HepG2 (cell line): ENCODE data around the gene GPATCH11. TPM values are rescaled to one million over a fixed set of nuclear protein-coding genes. Genes with fewer than 3 reads are reported as not detected.

ENCODE experiments used
- ARID4A ChIP-seq: sonication (generic); formaldehyde crosslinking; IDR thresholded peaks from 2 replicates; pipeline ENCODE4 v1.5.0; 2020; ENCODE audit warnings: mild to moderate bottlenecking, missing genetic modification reagents, borderline replicate concordance
- ATF7 ChIP-seq, 2 experiments: fragments of 450-650 bp in 1 of 2; sonication (generic) in 1 of 2; formaldehyde crosslinking in 1 of 2; IDR thresholded peaks; 2 replicates each; pipeline versions ENCODE4 v1.4.0 to v1.6.1; 2016 to 2020; ENCODE audit warnings: antibody characterized with exemption in 1 of 2, mild to moderate bottlenecking in 1 of 2, missing genetic modification reagents in 1 of 2
- DR1 ChIP-seq: sonication (generic); formaldehyde crosslinking; IDR thresholded peaks from 2 replicates; pipeline ENCODE4 v1.8.0; 2021; ENCODE audit warnings: mild to moderate bottlenecking, missing genetic modification reagents, inconsistent platforms
- ERF ChIP-seq: IDR thresholded peaks from 2 replicates; pipeline ENCODE4 v1.6.1; 2018; ENCODE audit warnings: missing biosample characterization, missing genetic modification reagents
- JUN ChIP-seq: sonication (generic); formaldehyde crosslinking; IDR thresholded peaks from 2 replicates; pipeline ENCODE4 v1.4.0; 2020; ENCODE audit warnings: mild to moderate bottlenecking, missing genetic modification reagents
- JUND ChIP-seq: sonication (generic); formaldehyde crosslinking; IDR thresholded peaks from 2 replicates; pipeline ENCODE4 v1.8.0; 2022; ENCODE audit warnings: mild to moderate bottlenecking, missing genetic modification reagents
- NKX3-1 ChIP-seq: sonication (generic); formaldehyde crosslinking; IDR thresholded peaks from 2 replicates; pipeline ENCODE4 v1.5.0; 2020; ENCODE audit warnings: missing genetic modification reagents
- RFXAP ChIP-seq: sonication (generic); formaldehyde crosslinking; IDR thresholded peaks from 2 replicates; pipeline ENCODE4 v1.4.0; 2020; ENCODE audit warnings: missing genetic modification reagents, borderline replicate concordance
- ZNF569 ChIP-seq: sonication (generic); formaldehyde crosslinking; IDR thresholded peaks from 2 replicates; pipeline ENCODE4 v1.5.0; 2020; ENCODE audit warnings: mild to moderate bottlenecking, missing genetic modification reagents, moderate library complexity, borderline replicate concordance
- ZNF605 ChIP-seq: sonication (generic); formaldehyde crosslinking; IDR thresholded peaks from 2 replicates; pipeline ENCODE4 v1.8.0; 2022; ENCODE audit warnings: mild to moderate bottlenecking, missing genetic modification reagents
- polyA plus RNA-seq, 8 experiments: library from polyadenylated mRNA; depleted of rRNA in 3 of 8; stranded (reverse) in 7 of 8; unstranded in 1 of 8; fragments of >200 nt; fragmentation: Illumina TruSeq in 4 of 8; extraction: Trizol in 4 of 8; gene quantifications; 2 replicates each; pipeline versions ENCODE4 v1.2.1 to v1.2.3, GENCODE V29; 2011 to 2016; ENCODE audit warnings: low read depth in 4 of 8, missing spikeins in 1 of 8, mixed read lengths in 1 of 8; ENCODE audit not compliant: insufficient read depth in 1 of 8
- total RNA-seq, 5 experiments: library from RNA; depleted of rRNA; stranded (reverse); fragments of >200 nt; fragmentation: Illumina TruSeq; extraction: Trizol; gene quantifications; 2 replicates each; pipeline ENCODE4 v1.2.3, GENCODE V29; 2016; ENCODE audit warnings: low read depth in 1 of 5
- TF ChIP-seq, protein P1 (sequence below), 2 experiments: sonication (generic) in 1 of 2; formaldehyde crosslinking in 1 of 2; IDR thresholded peaks; 2 replicates each; pipeline versions ENCODE4 v1.5.1 to v1.6.1; 2011 to 2020; ENCODE audit warnings: borderline replicate concordance in 1 of 2, low read depth in 1 of 2, low read length in 1 of 2, mild to moderate bottlenecking in 1 of 2, missing genetic modification reagents in 1 of 2, moderate library complexity in 1 of 2
- TF ChIP-seq, protein P2 (sequence below): sonication (generic); formaldehyde crosslinking; IDR thresholded peaks from 2 replicates; pipeline ENCODE4 v1.8.0; 2022; ENCODE audit warnings: missing genetic modification reagents, mild to moderate bottlenecking, inconsistent platforms, borderline replicate concordance
- TF ChIP-seq, protein P3 (sequence below): sonication (generic); formaldehyde crosslinking; IDR thresholded peaks from 2 replicates; pipeline ENCODE4 v1.5.1; 2020; ENCODE audit warnings: mild to moderate bottlenecking, missing genetic modification reagents, moderate library complexity
- TF ChIP-seq, protein P4 (sequence below): sonication (generic); formaldehyde crosslinking; IDR thresholded peaks from 2 replicates; pipeline ENCODE4 v1.5.1; 2020; ENCODE audit warnings: mild to moderate bottlenecking, missing genetic modification reagents

The GPATCH11 gene
- total and polyA plus RNA-seq, 2 of the 13 experiments (the other 11 are each of a cell fraction or from before 2014, with no cell fraction given), result 3.8 to 8.7 TPM

DNA sequence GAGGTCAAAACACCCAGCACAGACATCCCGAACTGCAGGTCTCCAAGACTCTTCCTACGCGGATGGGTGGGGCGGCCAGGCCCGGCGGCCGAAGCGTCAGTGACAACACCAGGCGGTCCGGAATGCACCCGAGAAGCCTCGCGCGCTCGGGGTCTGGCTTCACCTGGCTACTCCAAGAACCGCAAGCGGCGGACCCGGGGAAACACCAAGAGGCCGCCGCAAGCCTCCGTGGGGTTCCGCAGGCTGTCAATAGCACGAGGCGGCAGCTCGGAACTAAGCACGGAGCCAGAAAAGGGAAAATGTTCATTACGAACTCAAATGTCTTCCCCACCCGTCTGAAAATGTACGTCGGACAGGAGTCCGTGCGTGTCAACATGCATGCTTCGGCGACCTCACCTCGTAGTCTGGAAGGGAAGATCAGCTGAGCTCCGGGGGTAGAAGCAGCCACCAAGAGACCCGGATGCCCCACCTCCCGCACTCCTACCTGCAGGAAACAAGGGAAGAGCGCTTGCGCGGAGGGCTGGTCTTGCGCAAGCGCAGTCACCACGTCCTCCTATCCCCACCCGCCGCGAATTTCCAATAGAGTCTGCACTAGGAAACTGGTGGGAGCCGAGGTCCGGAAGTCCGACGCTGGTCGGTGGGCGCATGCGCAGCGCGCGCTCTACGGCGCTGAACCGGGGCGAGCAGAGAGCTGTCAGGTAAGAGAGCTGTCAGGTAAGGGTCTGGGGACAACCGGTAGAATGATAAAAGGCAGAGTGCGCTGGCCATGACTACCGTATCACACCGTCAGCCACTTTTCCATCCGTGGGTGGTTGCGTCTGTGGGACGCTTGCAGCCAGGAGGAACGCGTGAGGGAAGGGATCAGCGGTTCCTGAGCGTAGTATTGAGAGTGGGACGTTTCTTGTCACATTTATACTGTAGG, at the start of gene GPATCH11, which contains the start of gene HEATR5B (continued):
- TF ChIP-seq, protein P1, sequence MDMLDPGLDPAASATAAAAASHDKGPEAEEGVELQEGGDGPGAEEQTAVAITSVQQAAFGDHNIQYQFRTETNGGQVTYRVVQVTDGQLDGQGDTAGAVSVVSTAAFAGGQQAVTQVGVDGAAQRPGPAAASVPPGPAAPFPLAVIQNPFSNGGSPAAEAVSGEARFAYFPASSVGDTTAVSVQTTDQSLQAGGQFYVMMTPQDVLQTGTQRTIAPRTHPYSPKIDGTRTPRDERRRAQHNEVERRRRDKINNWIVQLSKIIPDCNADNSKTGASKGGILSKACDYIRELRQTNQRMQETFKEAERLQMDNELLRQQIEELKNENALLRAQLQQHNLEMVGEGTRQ (IDR thresholded peaks at IDR 0.05; ENCODE audit: low read depth, low read length), result no peak
- TF ChIP-seq, protein P1 (CRISPR knock-in tag; IDR thresholded peaks at IDR 0.05; ENCODE audit: borderline replicate concordance), result no peak
- peak; percentile 99 for TF ChIP-seq ARID4A (CRISPR knock-in tag)
- peak; percentile 93; the same call in 1 of the 2 replicates for TF ChIP-seq NKX3-1 (CRISPR knock-in tag)
- TF ChIP-seq JUND (CRISPR knock-in tag), result no peak
- TF ChIP-seq, protein P2, sequence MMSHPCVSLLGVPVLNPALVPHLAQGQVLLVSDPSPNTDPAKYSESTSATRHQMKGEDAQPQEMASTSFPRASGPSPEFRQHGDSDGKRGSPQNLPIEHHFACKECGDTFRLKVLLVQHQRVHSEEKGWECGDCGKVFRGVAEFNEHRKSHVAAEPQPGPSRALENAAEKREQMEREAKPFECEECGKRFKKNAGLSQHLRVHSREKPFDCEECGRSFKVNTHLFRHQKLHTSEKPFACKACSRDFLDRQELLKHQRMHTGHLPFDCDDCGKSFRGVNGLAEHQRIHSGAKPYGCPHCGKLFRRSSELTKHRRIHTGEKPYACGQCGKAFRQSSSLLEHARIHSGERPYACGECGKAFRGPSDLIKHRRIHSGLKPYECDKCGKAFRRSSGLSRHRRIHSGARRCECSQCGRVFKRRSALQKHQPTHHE (CRISPR knock-in tag), result peak; percentile 96
- TF ChIP-seq, protein P3, sequence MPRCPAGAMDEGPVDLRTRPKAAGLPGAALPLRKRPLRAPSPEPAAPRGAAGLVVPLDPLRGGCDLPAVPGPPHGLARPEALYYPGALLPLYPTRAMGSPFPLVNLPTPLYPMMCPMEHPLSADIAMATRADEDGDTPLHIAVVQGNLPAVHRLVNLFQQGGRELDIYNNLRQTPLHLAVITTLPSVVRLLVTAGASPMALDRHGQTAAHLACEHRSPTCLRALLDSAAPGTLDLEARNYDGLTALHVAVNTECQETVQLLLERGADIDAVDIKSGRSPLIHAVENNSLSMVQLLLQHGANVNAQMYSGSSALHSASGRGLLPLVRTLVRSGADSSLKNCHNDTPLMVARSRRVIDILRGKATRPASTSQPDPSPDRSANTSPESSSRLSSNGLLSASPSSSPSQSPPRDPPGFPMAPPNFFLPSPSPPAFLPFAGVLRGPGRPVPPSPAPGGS (CRISPR knock-in tag), result peak; percentile 72
- TF ChIP-seq RFXAP (CRISPR knock-in tag), result peak; percentile 78
- TF ChIP-seq JUN (CRISPR knock-in tag), result no peak
- TF ChIP-seq ZNF569 (CRISPR knock-in tag), result no peak
- 0 out of 2 replicates have a peak, but pooled peaks have one; percentile 21 for TF ChIP-seq DR1 (CRISPR knock-in tag)
- peak; percentile 98 for TF ChIP-seq ZNF605 (CRISPR knock-in tag)
- no peak for TF ChIP-seq ATF7 (IDR thresholded peaks at IDR 0.05)
- TF ChIP-seq ATF7 (CRISPR knock-in tag; IDR thresholded peaks at IDR 0.05), result no peak
- TF ChIP-seq, protein P4, sequence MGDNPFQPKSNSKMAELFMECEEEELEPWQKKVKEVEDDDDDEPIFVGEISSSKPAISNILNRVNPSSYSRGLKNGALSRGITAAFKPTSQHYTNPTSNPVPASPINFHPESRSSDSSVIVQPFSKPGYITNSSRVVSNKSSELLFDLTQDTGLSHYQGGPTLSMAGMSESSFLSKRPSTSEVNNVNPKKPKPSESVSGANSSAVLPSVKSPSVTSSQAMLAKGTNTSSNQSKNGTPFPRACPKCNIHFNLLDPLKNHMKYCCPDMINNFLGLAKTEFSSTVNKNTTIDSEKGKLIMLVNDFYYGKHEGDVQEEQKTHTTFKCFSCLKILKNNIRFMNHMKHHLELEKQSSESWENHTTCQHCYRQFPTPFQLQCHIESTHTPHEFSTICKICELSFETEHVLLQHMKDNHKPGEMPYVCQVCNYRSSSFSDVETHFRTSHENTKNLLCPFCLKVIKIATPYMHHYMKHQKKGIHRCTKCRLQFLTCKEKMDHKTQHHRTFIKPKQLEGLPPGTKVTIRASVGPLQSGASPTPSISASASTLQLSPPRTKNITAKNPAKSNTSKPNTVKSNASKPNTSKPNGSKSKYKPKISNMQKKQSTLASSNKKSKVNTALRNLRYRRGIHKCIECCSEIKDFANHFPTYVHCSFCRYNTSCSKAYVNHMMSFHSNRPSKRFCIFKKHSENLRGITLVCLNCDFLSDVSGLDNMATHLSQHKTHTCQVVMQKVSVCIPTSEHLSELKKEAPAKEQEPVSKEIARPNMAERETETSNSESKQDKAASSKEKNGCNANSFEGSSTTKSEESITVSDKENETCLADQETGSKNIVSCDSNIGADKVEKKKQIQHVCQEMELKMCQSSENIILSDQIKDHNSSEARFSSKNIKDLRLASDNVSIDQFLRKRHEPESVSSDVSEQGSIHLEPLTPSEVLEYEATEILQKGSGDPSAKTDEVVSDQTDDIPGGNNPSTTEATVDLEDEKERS (CRISPR knock-in tag), result peak; percentile 72; the same call in 1 of the 2 replicates
- peak; percentile 88 for TF ChIP-seq ERF (CRISPR knock-in tag)
